ENCODE data around the gene CYGB.

The CYGB gene

DNA sequence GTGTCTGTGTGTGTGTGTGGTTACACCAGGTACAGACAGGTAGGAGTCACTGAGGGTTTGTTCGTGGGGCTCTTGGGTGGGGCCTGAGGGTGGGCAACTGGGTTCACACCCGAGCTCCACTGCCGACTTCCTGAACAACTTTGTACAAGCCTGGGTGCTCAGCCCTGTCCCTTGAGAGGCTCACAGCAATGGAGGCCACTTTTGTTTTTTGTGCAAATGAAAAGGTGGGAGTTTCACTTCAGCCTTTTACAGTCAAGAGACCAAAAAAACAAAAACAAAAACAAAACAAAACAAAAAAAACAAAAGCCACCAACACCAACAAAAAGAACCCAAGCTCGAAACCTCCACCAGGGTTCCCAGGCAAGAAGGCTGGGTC, 38.6 kb downstream of the CYGB start:
- no peak for DNase-seq (ENCODE audit: extremely low read depth, low read depth)
- TF ChIP-seq, protein P1, sequence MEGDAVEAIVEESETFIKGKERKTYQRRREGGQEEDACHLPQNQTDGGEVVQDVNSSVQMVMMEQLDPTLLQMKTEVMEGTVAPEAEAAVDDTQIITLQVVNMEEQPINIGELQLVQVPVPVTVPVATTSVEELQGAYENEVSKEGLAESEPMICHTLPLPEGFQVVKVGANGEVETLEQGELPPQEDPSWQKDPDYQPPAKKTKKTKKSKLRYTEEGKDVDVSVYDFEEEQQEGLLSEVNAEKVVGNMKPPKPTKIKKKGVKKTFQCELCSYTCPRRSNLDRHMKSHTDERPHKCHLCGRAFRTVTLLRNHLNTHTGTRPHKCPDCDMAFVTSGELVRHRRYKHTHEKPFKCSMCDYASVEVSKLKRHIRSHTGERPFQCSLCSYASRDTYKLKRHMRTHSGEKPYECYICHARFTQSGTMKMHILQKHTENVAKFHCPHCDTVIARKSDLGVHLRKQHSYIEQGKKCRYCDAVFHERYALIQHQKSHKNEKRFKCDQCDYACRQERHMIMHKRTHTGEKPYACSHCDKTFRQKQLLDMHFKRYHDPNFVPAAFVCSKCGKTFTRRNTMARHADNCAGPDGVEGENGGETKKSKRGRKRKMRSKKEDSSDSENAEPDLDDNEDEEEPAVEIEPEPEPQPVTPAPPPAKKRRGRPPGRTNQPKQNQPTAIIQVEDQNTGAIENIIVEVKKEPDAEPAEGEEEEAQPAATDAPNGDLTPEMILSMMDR (IDR thresholded peaks at IDR 0.05; ENCODE audit: low read depth, low read length), result no peak

DNA sequence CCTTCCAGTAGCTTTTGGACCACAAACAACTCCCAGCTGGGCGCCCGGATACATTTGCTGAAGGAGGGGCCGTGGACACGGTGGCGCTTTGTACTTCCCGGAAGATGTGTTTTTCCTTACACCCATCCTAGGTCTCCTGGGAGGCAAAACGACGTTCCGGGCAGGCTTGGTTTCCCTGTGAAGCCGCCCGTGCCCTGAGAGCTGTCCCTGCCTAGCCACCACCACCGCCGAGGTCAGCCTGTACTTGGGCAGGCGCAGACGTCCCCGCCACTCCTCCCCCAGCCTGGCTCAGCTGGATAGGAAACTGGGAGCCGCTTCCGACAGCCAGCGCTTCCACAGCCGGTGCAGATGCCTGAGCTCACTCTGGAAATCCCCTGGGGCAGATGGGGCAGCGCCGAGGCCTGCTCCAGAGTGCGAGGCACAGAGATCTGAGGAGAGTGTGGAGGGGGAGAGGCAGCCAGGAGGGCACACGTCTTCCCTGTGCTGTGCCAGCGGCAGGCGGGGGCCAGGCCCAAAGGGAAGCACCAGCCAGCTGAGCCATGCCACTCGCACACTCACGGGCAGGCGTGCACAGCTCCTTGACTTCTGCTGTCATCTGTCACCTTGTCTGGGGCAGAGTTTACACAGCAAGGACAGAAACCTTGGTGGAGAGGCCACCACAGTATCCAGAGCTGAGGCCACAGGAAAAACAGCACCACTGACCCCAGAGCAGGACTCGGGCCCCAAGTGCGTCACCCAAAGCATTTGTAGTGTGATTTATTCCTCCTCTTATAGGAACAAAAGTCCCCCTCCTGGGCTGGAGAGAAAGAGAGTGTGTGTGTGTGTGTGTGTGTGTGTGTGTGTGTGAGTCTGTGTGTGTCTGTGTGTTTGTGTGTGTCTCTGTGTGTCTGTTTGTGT, 39.3 kb downstream of the CYGB start:
- DNase-seq (ENCODE audit: extremely low read depth, low read depth), result no peak
- TF ChIP-seq, protein P1 (IDR thresholded peaks at IDR 0.05; ENCODE audit: low read depth, low read length), result no peak

DNA sequence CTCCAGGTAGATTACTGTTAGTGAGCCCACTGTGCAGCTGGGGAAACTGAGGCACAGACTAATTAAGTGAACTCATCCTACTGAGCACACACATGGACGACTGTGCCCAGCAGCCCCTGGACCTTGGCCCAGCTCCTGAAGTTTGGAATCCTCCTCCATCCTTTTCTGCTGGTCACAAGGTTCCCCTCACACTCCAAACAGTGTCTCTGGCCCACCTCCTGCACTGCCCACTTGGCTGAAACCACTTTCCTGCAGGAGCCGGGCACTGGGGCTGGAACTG, 39.9 kb downstream of the CYGB start:
- TF ChIP-seq, protein P1 (IDR thresholded peaks at IDR 0.05; ENCODE audit: low read depth, low read length), result no peak
- no peak for DNase-seq (ENCODE audit: extremely low read depth, low read depth)

DNA sequence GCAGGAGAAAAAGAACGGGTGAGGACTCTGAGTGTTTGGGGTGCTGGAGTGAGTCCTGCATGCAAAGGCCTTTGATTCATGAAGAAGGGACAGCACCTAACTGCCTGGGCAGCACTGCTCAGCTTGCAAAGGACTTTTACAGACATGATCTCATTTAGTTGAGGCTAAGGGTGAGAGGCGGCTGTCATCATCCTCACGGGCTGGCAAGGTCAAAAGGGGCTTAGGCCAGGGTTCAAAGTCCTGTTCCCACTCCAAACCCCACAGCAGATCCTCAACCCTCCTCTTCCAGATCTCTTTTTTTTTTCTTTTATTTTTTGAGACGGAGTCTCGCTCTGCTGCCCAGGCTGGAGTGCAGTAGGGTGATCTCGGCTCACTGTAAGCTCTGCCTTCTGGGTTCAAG, 41.0 kb downstream of the CYGB start:
- TF ChIP-seq, protein P1 (IDR thresholded peaks at IDR 0.05; ENCODE audit: low read depth, low read length), result no peak
- no peak for DNase-seq (ENCODE audit: extremely low read depth, low read depth)

DNA sequence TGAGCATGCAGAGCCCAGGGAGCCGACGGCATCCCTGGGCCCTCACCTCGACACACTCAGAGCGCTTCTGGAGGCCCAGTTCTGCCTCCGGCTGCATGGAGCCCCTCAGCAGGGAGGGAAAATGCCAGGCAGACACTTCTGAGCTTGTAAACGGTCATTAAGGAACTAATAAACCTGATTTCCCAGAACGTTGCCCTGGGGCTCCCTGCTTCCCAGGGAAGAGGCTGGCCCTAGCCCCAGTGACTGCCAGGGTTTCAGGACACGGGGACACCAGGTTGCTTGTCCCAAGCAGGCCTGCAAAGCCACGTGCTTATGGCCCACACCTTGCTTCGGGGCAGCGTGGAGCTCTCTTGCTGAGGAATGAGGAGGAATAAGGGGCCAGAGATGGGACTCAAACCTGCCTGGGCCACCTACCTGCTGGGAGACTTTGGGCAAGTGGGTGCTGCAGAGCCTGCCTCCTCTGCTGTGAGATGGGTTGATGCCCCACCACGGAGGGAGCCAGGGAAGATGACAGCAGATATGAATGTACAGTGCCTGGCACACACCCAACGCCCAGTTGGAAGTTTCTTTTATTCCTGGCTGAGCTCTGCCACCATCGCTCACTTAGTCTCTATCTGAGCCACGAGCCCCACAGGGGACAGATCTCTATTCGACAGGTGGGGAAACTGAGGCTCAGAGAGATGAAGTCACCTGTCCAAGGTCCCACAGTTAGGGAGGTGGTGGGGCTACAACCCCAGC, 41.7 kb downstream of the CYGB start:
- TF ChIP-seq, protein P1 (IDR thresholded peaks at IDR 0.05; ENCODE audit: low read depth, low read length), result no peak
- DNase-seq (ENCODE audit: extremely low read depth, low read depth), result no peak

DNA sequence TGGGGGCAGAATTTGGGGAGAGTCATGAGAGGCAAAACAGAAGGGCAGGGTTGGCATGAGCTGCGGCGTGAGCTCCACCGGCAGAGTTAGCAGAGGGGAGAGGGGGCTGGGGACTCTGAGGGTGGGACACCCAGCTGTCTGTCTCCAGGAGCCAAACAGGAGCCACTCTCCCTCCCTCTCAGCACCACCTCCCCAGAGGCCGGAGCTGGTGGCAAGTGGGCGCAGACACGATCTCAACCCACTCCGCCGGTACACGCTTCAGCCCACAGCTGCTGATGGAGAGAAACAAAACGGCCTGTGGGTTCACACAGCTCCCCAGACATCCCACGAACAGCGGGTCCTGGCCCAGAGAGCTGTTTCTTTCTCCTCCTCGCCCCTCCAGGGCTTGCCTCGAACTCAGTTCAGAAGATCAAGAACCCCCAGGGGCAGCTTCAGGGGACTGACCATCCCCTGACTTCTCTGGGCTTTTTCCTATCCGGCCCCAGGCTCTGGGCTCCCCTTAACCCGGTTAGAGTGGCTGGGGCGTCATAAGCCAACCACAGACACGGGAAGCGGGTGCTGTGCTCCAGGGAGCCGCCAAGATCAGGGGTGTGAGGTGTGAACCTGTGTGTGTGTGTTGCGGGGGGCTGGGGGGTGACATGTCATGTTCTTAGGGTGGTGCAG, 43.9 kb downstream of the CYGB start:
- TF ChIP-seq, protein P1 (IDR thresholded peaks at IDR 0.05; ENCODE audit: low read depth, low read length), result no peak
- DNase-seq (ENCODE audit: extremely low read depth, low read depth), result no peak

Data from AG09319 (cell line).